ENCODE results near the gene PPIP5K1.

The PPIP5K1 gene

DNA sequence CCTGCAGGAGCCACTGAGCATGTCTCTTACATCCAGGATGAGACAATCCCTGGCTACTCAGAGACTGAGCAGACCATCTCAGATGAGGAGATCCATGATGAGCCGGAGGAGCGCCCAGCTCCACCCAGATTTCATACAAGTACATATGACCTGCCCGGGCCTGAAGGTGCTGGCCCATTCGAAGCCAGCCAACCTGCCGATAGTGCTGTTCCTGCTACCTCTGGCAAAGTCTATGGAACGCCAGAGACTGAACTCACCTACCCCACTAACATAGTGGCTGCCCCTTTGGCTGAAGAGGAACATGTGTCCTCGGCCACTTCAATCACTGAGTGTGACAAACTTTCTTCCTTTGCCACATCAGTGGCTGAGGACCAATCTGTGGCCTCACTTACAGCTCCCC, 66.4 kb downstream of the PPIP5K1 start:
- no peak for TF ChIP-seq CTCF (IDR thresholded peaks at IDR 0.05; ENCODE audit: low read depth, low read length, missing control alignments)
- DNase-seq (ENCODE audit: extremely low read depth, low read depth), result no peak
- H3K4me3 ChIP-seq (replicated peaks; ENCODE audit: low read depth, low read length), result no peak overlapping the region

DNA sequence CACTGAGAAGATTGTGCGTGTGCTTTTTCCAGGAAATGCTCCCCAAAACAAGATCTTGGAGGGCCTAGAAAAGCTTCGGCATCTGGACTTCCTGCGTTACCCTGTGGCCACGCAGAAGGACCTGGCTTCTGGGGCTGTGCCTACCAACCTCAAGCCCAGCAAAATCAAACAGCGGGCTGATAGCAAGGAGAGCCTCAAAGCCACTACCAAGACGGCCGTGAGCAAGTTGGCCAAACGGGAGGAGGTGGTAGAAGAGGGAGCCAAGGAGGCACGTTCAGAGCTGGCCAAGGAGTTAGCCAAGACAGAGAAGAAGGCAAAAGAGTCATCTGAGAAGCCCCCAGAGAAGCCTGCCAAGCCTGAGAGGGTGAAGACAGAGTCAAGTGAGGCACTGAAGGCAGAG, 67.8 kb downstream of the PPIP5K1 start:
- TF ChIP-seq CTCF (IDR thresholded peaks at IDR 0.05; ENCODE audit: low read depth, low read length, missing control alignments), result no peak

DNA sequence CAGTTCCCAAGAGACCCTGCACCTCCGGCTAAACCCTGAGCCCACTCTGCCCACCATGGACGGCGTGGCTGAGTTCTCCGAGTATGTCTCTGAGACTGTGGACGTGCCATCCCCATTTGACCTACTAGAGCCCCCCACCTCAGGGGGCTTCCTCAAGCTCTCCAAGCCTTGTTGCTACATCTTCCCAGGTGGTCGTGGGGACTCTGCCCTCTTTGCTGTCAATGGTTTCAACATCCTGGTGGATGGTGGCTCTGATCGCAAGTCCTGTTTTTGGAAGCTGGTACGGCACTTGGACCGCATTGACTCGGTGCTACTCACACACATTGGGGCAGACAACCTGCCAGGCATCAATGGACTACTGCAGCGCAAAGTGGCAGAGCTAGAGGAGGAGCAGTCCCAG, 68.6 kb downstream of the PPIP5K1 start:
- no peak for DNase-seq (ENCODE audit: extremely low read depth, low read depth)
- no peak overlapping the region for H3K4me3 ChIP-seq (replicated peaks; ENCODE audit: low read depth, low read length)
- TF ChIP-seq CTCF (IDR thresholded peaks at IDR 0.05; ENCODE audit: low read depth, low read length, missing control alignments), result no peak

More for the DNA sequence above, 67.8 kb downstream of the PPIP5K1 start:
- H3K4me3 ChIP-seq (replicated peaks; ENCODE audit: low read depth, low read length), result no peak overlapping the region
- no peak for DNase-seq (ENCODE audit: extremely low read depth, low read depth)

GRCh38 chr15:43520138-43520537, 69.9 kb downstream of the PPIP5K1 start:
- no peak for TF ChIP-seq CTCF (IDR thresholded peaks at IDR 0.05; ENCODE audit: low read depth, low read length, missing control alignments)
- no peak overlapping the region for H3K4me3 ChIP-seq (replicated peaks; ENCODE audit: low read depth, low read length)
- no peak for DNase-seq (ENCODE audit: extremely low read depth, low read depth)

- DNase-seq (ENCODE audit: extremely low read depth, low read depth), result no peak
- peak overlapping the region; percentile 46; the same call in 1 of the 2 replicates for H3K4me3 ChIP-seq (replicated peaks; ENCODE audit: low read depth, low read length)
- no peak for TF ChIP-seq CTCF (IDR thresholded peaks at IDR 0.05; ENCODE audit: low read depth, low read length, missing control alignments)
These were observed 70.8 kb downstream of the PPIP5K1 start for GRCh38 chr15:43519196-43519595.

GRCh38 chr15:43518197-43518761, 71.7 kb downstream of the PPIP5K1 start:
- no peak for DNase-seq (ENCODE audit: extremely low read depth, low read depth)

More at GRCh38 chr15:43518197-43518761, 71.7 kb downstream of the PPIP5K1 start:
- peak overlapping the region; percentile 46 for H3K4me3 ChIP-seq (replicated peaks; ENCODE audit: low read depth, low read length)
- no peak for TF ChIP-seq CTCF (IDR thresholded peaks at IDR 0.05; ENCODE audit: low read depth, low read length, missing control alignments)
